HEK293T (cell line): Measurements from ENCODE around the gene GLG1.

Experiments
- CTCF ChIA-PET: fragments of 350-600 bp; formaldehyde crosslinking; extraction: SDS; loops from one replicate; lab custom pipeline; 2021; ENCODE audit warnings: antibody characterized with exemption, inconsistent platforms; lab: Yijun Ruan, JAX
- POLR2A ChIA-PET: fragments of 350-600 bp; formaldehyde crosslinking; extraction: SDS; loops from one replicate; lab custom pipeline; 2020; ENCODE audit warnings: antibody characterized with exemption, inconsistent platforms; lab: Yijun Ruan, JAX
- DNase-seq: peaks from one replicate; pipeline ENCODE4 v3.0.0; 2012; ENCODE audit warnings: mixed read lengths; ENCODE audit errors: extremely low spot score
- ARNT ChIP-seq: fragments of 450-650 bp; IDR thresholded peaks from 2 replicates; pipeline ENCODE4 v1.6.1; 2017; ENCODE audit warnings: mild to moderate bottlenecking
- BHLHE40 ChIP-seq: fragments of 450-650 bp; IDR thresholded peaks from 2 replicates; pipeline ENCODE4 v1.6.1; 2016; ENCODE audit warnings: mild to moderate bottlenecking, moderate library complexity, borderline replicate concordance
- CTBP1 ChIP-seq: fragments of 450-650 bp; IDR thresholded peaks from 2 replicates; pipeline ENCODE4 v1.6.1; 2016; ENCODE audit warnings: borderline replicate concordance
- ELF4 ChIP-seq: fragments of 450-650 bp; IDR thresholded peaks from 2 replicates; pipeline ENCODE4 v1.6.1; 2017; ENCODE audit warnings: antibody characterized with exemption
- FOXA1 ChIP-seq: fragments of 450-650 bp; IDR thresholded peaks from 2 replicates; pipeline ENCODE4 v1.6.1; 2016; ENCODE audit warnings: mild to moderate bottlenecking
- FOXK2 ChIP-seq: fragments of 450-650 bp; IDR thresholded peaks from 2 replicates; pipeline ENCODE4 v1.6.1; 2016; ENCODE audit warnings: mild to moderate bottlenecking
- FOXM1 ChIP-seq: fragments of 450-650 bp; IDR thresholded peaks from 2 replicates; pipeline ENCODE4 v1.6.1; 2017; ENCODE audit warnings: mild to moderate bottlenecking, borderline replicate concordance
- HDGF ChIP-seq: fragments of 450-650 bp; IDR thresholded peaks from 2 replicates; pipeline ENCODE4 v1.6.1; 2017; ENCODE audit warnings: antibody characterized with exemption, borderline replicate concordance
- L3MBTL2 ChIP-seq: fragments of 450-650 bp; conservative IDR thresholded peaks from 2 replicates; pipeline ENCODE4 v1.6.1; 2016; ENCODE audit warnings: mild to moderate bottlenecking
- LEF1 ChIP-seq: fragments of 450-650 bp; IDR thresholded peaks from 2 replicates; pipeline ENCODE4 v1.6.1; 2017; ENCODE audit warnings: mild to moderate bottlenecking, borderline replicate concordance
- NFRKB ChIP-seq: fragments of 450-650 bp; IDR thresholded peaks from 2 replicates; pipeline ENCODE4 v1.6.1; 2016; ENCODE audit warnings: mild to moderate bottlenecking, moderate library complexity
- PKNOX1 ChIP-seq: fragments of 450-650 bp; IDR thresholded peaks from 2 replicates; pipeline ENCODE4 v1.6.1; 2016
- SP1 ChIP-seq: fragments of 450-650 bp; IDR thresholded peaks from 2 replicates; pipeline ENCODE4 v1.6.1; 2017
- SUZ12 ChIP-seq: fragments of 450-650 bp; IDR thresholded peaks from 2 replicates; pipeline ENCODE4 v1.6.1; 2016; ENCODE audit warnings: mild to moderate bottlenecking
- TARDBP ChIP-seq: fragments of 450-650 bp; IDR thresholded peaks from 2 replicates; pipeline ENCODE4 v1.6.1; 2016
- ZNF384 ChIP-seq: fragments of 450-650 bp; IDR thresholded peaks from 2 replicates; pipeline ENCODE4 v1.6.1; 2016

Gene GLG1

GRCh38 chr16:74622005-74622404, 15.1 kb upstream of the GLG1 start:
- TF ChIP-seq HDGF = no peak
- no peak for TF ChIP-seq FOXM1
- no peak for TF ChIP-seq LEF1
- TF ChIP-seq FOXA1 = no peak
- no peak for TF ChIP-seq ARNT
- no peak for TF ChIP-seq ZNF384
- TF ChIP-seq TARDBP = no peak
- no peak for TF ChIP-seq NFRKB
- no peak for TF ChIP-seq SP1
- TF ChIP-seq BHLHE40 = no peak
- TF ChIP-seq L3MBTL2 = no peak
- DNase-seq = no peak
- ChIA-PET CTCF (no interaction called here), POLR2A (no interaction called here)

- no peak for TF ChIP-seq HDGF
- TF ChIP-seq SUZ12 = no peak
- TF ChIP-seq FOXA1 = no peak
- no peak for TF ChIP-seq PKNOX1
- TF ChIP-seq FOXK2 = no peak
- no peak for TF ChIP-seq LEF1
- TF ChIP-seq L3MBTL2 = no peak
- no peak for TF ChIP-seq CTBP1
- no peak for TF ChIP-seq ARNT
- no peak for TF ChIP-seq SP1
- TF ChIP-seq FOXM1 = no peak
- TF ChIP-seq ELF4 = no peak
- TF ChIP-seq TARDBP = no peak
- no peak for DNase-seq
- ChIA-PET CTCF (interaction anchor here (0.6 kb wide), 1 partner anchor 246 kb away, joined by 3 read pairs; no protein-coding TSS in a partner anchor), POLR2A (interaction anchor here (1.8 kb wide), 1 partner anchor 10 kb away, joined by 12 read pairs; the partner anchor contains the start of gene GLG1)
Measured at GRCh38 chr16:74617206-74617788, 10.4 kb upstream of the GLG1 start.

- DNase-seq = no peak
- POLR2A ChIA-PET = interaction anchor here (0.6 kb wide), 1 partner anchor 10 kb away, joined by 3 read pairs; no protein-coding TSS in a partner anchor
- CTCF ChIA-PET = no interaction called here
- no peak for TF ChIP-seq FOXM1
- no peak for TF ChIP-seq TARDBP
- TF ChIP-seq PKNOX1 = no peak
- no peak for TF ChIP-seq SUZ12
- no peak for TF ChIP-seq LEF1
- no peak for TF ChIP-seq CTBP1
- no peak for TF ChIP-seq SP1
- TF ChIP-seq ELF4 = no peak
- TF ChIP-seq BHLHE40 = no peak
- no peak for TF ChIP-seq L3MBTL2
- TF ChIP-seq HDGF = no peak
Measured at GRCh38 chr16:74611721-74612120, 4.8 kb upstream of the GLG1 start.

- no peak for TF ChIP-seq ZNF384
- no peak for TF ChIP-seq FOXK2
- TF ChIP-seq PKNOX1 = no peak
- no peak for TF ChIP-seq SP1
- no peak for TF ChIP-seq FOXA1
- TF ChIP-seq L3MBTL2 = no peak
- TF ChIP-seq SUZ12 = no peak
- no peak for TF ChIP-seq ARNT
- no peak for TF ChIP-seq FOXM1
- no peak for TF ChIP-seq CTBP1
- no peak for TF ChIP-seq TARDBP
- TF ChIP-seq HDGF = no peak
- ChIA-PET POLR2A (no interaction called here), CTCF (interaction anchor here (0.6 kb wide), 1 partner anchor 21 kb away, joined by 3 read pairs; no protein-coding TSS in a partner anchor)
- no peak for DNase-seq
Measured at GRCh38 chr16:74608944-74609343, 2.0 kb upstream of the GLG1 start.

- TF ChIP-seq FOXM1 (no peak), ELF4 (no peak), CTBP1 (no peak), HDGF (no peak), SP1 (no peak), TARDBP (no peak)
- ChIA-PET POLR2A (interaction anchor here (2.3 to 2.4 kb wide), 2 partner anchors 8 to 58 kb away, joined by 5 to 12 read pairs; partner anchors contain the start of gene RFWD3), CTCF (interaction anchor here (0.6 kb wide), 1 partner anchor 1377 kb away, joined by 4 read pairs; no protein-coding TSS in a partner anchor)
- DNase-seq = no peak
Measured at GRCh38 chr16:74608381-74608780, 1.5 kb upstream of the GLG1 start.

GRCh38 chr16:74607962-74608356, 1.0 kb upstream of the GLG1 start:
- CTCF ChIA-PET = interaction anchor here (0.6 to 1.1 kb wide), 2 partner anchors 46 to 1377 kb away, joined by 3 to 4 read pairs; no protein-coding TSS in a partner anchor

More at GRCh38 chr16:74607962-74608356, 1.0 kb upstream of the GLG1 start:
- DNase-seq = peak; percentile 17
- POLR2A ChIA-PET = interaction anchor here (1.8 to 2.4 kb wide), 3 partner anchors 9 to 59 kb away, joined by 5 to 12 read pairs (median 7); partner anchors contain the start of gene RFWD3
- TF ChIP-seq SP1 (no peak), HDGF (no peak), ARNT (no peak), FOXA1 (no peak), TARDBP (no peak)
